OCI-LY7 (cell line): ENCODE measurements around the gene MAP3K15. TPM values are rescaled to one million over a fixed set of nuclear protein-coding genes. Genes with fewer than 3 reads are reported as not detected.

Source experiments
- BruUV-seq: library from RNA; stranded (reverse); fragments of 400-500 nt; replicated peaks from 2 replicates; lab custom pipeline; 2021; lab: Mats Ljungman, UMichigan
- CTCF ChIA-PET: fragments of 300-600 bp; sonication (Branson Sonifier 250); formaldehyde crosslinking; loops from one replicate; lab custom pipeline; 2022; ENCODE audit warnings: antibody characterized with exemption; ENCODE audit not compliant: unreplicated experiment; lab: Charles Lee
- POLR2A ChIA-PET: fragments of 300-600 bp; sonication (Branson Sonifier 250); formaldehyde crosslinking; loops from one replicate; lab custom pipeline; 2022; ENCODE audit warnings: antibody characterized with exemption; lab: Charles Lee
- DNase-seq: peaks from one replicate; pipeline ENCODE4 v3.0.0-alpha.2; 2015; ENCODE audit warnings: low spot score
- H2AFZ ChIP-seq: fragments of 200-600 bp; sonication (generic), shearing (Covaris generic); 2 replicates; pipeline ENCODE4 v1.6.1; 2014; ENCODE audit warnings: mild to moderate bottlenecking, antibody characterized with exemption, low read length, moderate library complexity
- H3K27ac ChIP-seq: fragments of 200-600 bp; sonication (generic); 2 replicates; pipeline ENCODE4 v1.5.1; 2014; ENCODE audit warnings: mixed run types, low read depth, mild to moderate bottlenecking, moderate library complexity, low read length, inconsistent platforms; ENCODE audit not compliant: poor library complexity, severe bottlenecking
- H3K36me3 ChIP-seq: fragments of 200-600 bp; sonication (generic); 2 replicates; pipeline ENCODE4 v1.6.1; 2014; ENCODE audit warnings: mild to moderate bottlenecking, antibody characterized with exemption, low read length, moderate library complexity, mixed read lengths; ENCODE audit not compliant: insufficient read depth
- H3K4me1 ChIP-seq: fragments of 200-600 bp; sonication (generic); 2 replicates; pipeline ENCODE4 v1.5.1; 2014; ENCODE audit warnings: mild to moderate bottlenecking, low read length; ENCODE audit not compliant: insufficient read depth, poor library complexity, severe bottlenecking
- H3K4me2 ChIP-seq: fragments of 200-600 bp; sonication (generic); 2 replicates; pipeline ENCODE4 v1.6.1; 2014; ENCODE audit warnings: mild to moderate bottlenecking, low read length
- H3K4me3 ChIP-seq: fragments of 200-600 bp; sonication (generic); 2 replicates; pipeline ENCODE4 v1.5.1; 2014; ENCODE audit warnings: mild to moderate bottlenecking, low read depth, low read length; ENCODE audit not compliant: poor library complexity, severe bottlenecking
- H3K79me2 ChIP-seq: fragments of 200-600 bp; sonication (generic); 2 replicates; pipeline ENCODE4 v1.6.1; 2016; ENCODE audit warnings: low read depth, mild to moderate bottlenecking, low read length, moderate library complexity, mixed read lengths; ENCODE audit not compliant: insufficient read depth
- H3K9me2 ChIP-seq: fragments of 200-600 bp; sonication (generic); 2 replicates; pipeline ENCODE4 v1.6.1; 2016; ENCODE audit warnings: mild to moderate bottlenecking, low read length, mixed read lengths; ENCODE audit not compliant: insufficient read depth
- H3K9me3 ChIP-seq: fragments of 200-600 bp; sonication (generic); 2 replicates; pipeline ENCODE4 v1.6.1; 2014; ENCODE audit warnings: mild to moderate bottlenecking, mixed run types, low read length, mixed read lengths
- H4K20me1 ChIP-seq: fragments of 200-600 bp; sonication (generic); 2 replicates; pipeline ENCODE4 v1.6.1; 2014; ENCODE audit warnings: mild to moderate bottlenecking, antibody characterized with exemption, low read length, moderate library complexity, mixed read lengths; ENCODE audit not compliant: insufficient read depth
- EZH2phosphoT487 ChIP-seq: fragments of 200-600 bp; sonication (generic); IDR thresholded peaks from 2 replicates; pipeline ENCODE4 v1.6.1; 2018; ENCODE audit warnings: low read depth, borderline replicate concordance, mild to moderate bottlenecking, mixed run types, antibody characterized with exemption, low read length, moderate library complexity, mixed read lengths
- intact Hi-C: fragments of 100-400 bp; cut with micrococcal nuclease; formaldehyde crosslinking; loops from one replicate; pipeline ENCODE4 v1.10.0; 2022; ENCODE audit not compliant: unreplicated experiment
- total RNA-seq, 2 experiments: library from RNA; depleted of rRNA in 1 of 2; stranded (reverse); fragments of >200 nt in 1 of 2; shearing (Covaris generic) in 1 of 2; gene quantifications; 2 replicates each; pipeline ENCODE4 v1.2.3, GENCODE V29; 2014 to 2022
- TF ChIP-seq, protein P1 (sequence below): fragments of 200-600 bp; sonication (generic); conservative IDR thresholded peaks from 2 replicates; pipeline ENCODE4 v1.5.1; 2014; ENCODE audit warnings: mild to moderate bottlenecking, antibody characterized with exemption, low read length, moderate library complexity, mixed read lengths

The MAP3K15 gene
- total RNA-seq, 2 experiments from 2014 or later = not detected

GRCh38 chrX:19543020-19543715 is 27.9 kb upstream of the MAP3K15 start:
- H3K9me3 ChIP-seq = no peaks in the 10 kb centered on the region
- peaks cover 7% of the 10 kb centered on the region for H3K36me3 ChIP-seq
- no peak overlapping the region for H3K4me2 ChIP-seq
- no TSS peak for BruUV-seq
- H3K4me3 ChIP-seq = no peak overlapping the region
- no peaks in the 10 kb centered on the region for H3K9me2 ChIP-seq
- no peaks in the 10 kb centered on the region for H3K4me1 ChIP-seq
- TF ChIP-seq, protein P1, sequence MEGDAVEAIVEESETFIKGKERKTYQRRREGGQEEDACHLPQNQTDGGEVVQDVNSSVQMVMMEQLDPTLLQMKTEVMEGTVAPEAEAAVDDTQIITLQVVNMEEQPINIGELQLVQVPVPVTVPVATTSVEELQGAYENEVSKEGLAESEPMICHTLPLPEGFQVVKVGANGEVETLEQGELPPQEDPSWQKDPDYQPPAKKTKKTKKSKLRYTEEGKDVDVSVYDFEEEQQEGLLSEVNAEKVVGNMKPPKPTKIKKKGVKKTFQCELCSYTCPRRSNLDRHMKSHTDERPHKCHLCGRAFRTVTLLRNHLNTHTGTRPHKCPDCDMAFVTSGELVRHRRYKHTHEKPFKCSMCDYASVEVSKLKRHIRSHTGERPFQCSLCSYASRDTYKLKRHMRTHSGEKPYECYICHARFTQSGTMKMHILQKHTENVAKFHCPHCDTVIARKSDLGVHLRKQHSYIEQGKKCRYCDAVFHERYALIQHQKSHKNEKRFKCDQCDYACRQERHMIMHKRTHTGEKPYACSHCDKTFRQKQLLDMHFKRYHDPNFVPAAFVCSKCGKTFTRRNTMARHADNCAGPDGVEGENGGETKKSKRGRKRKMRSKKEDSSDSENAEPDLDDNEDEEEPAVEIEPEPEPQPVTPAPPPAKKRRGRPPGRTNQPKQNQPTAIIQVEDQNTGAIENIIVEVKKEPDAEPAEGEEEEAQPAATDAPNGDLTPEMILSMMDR = no peak
- no peak for TF ChIP-seq EZH2phosphoT487
- H3K27ac ChIP-seq = no peak overlapping the region
- intact Hi-C loops = loop anchor here (10.0 kb wide), 1 partner anchor 522 kb away; no protein-coding TSS in a partner anchor
- H4K20me1 ChIP-seq = no peaks in the 10 kb centered on the region
- H3K79me2 ChIP-seq = no peaks in the 10 kb centered on the region
- DNase-seq = no peak
- no peak overlapping the region for H2AFZ ChIP-seq
- ChIA-PET CTCF (no interaction called here), POLR2A (no interaction called here)

- ChIA-PET CTCF (no interaction called here), POLR2A (no interaction called here)
- Histone ChIP-seq H3K4me1 (no peaks in the 10 kb centered on the region), H3K9me2 (no peaks in the 10 kb centered on the region), H3K79me2 (no peaks in the 10 kb centered on the region), H3K4me2 (no peak overlapping the region), H3K4me3 (no peak overlapping the region), H3K27ac (no peak overlapping the region), H3K36me3 (peaks cover 7% of the 10 kb centered on the region), H2AFZ (no peak overlapping the region), H3K9me3 (no peaks in the 10 kb centered on the region), H4K20me1 (no peaks in the 10 kb centered on the region)
- no peak for TF ChIP-seq EZH2phosphoT487
- TF ChIP-seq, protein P1 = no peak
- DNase-seq = no peak
- intact Hi-C loops = loop anchor here (10.0 kb wide), 1 partner anchor 523 kb away; no protein-coding TSS in a partner anchor
- no TSS peak for BruUV-seq
Observed at GRCh38 chrX:19541931-19542330, 26.6 kb upstream of the MAP3K15 start.

GRCh38 chrX:19541196-19541595 is 25.9 kb upstream of the MAP3K15 start:
- no peaks in the 10 kb centered on the region for H3K9me2 ChIP-seq
- no peaks in the 10 kb centered on the region for H3K4me1 ChIP-seq
- no peak overlapping the region for H3K4me3 ChIP-seq
- no peaks in the 10 kb centered on the region for H3K79me2 ChIP-seq
- no peaks in the 10 kb centered on the region for H4K20me1 ChIP-seq
- H3K4me2 ChIP-seq = no peak overlapping the region
- no peak for DNase-seq
- POLR2A ChIA-PET = interaction anchor here (0.5 kb wide), 1 partner anchor 90 kb away, joined by 3 read pairs; no protein-coding TSS in a partner anchor
- no peak for TF ChIP-seq EZH2phosphoT487
- TF ChIP-seq, protein P1 = no peak
- BruUV-seq = no TSS peak
- no peaks in the 10 kb centered on the region for H3K9me3 ChIP-seq
- H3K36me3 ChIP-seq = peaks cover 7% of the 10 kb centered on the region
- CTCF ChIA-PET = no interaction called here
- no peak overlapping the region for H3K27ac ChIP-seq
- H2AFZ ChIP-seq = no peak overlapping the region
- intact Hi-C loops = loop anchor here (10.0 kb wide), 1 partner anchor 524 kb away; no protein-coding TSS in a partner anchor
